ENCODE data around the gene TENM3.

Gene TENM3

DNA sequence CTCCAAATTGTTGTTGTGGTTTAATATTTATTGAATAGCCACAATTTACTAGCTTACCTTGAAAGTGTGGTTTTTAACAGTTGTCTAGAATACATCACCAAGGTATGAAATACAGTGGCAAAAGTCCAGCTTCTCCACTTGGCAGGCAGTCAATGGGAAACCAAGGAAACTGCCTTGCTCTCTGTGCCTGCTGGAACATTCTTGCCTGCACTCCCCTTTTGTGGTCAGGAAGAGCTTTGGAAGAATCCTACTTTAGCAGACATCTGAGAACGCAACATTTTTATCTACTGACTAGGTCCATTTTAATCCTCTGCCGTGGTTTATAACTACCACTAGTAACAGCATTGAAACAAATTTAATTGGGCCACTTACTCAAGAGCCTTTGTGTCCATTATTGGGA, 64.5 kb downstream of the TENM3 start:
- Histone ChIP-seq H3K9ac (ENCODE audit: low read depth, low read length, poor library complexity) (no peak overlapping the region), H4K91ac (ENCODE audit: low read depth, low read length, poor library complexity) (no peak overlapping the region), H3K79me1 (ENCODE audit: low read depth, low read length) (no peaks in the 10 kb centered on the region), H3K23ac (ENCODE audit: low read depth, low read length, poor library complexity) (no peak overlapping the region), H2BK15ac (ENCODE audit: low read length) (no peak overlapping the region), H3K4ac (ENCODE audit: low read length) (no peak overlapping the region), H3K4me1 (ENCODE audit: control insufficient read depth in 2 of 2, insufficient read depth in 1 of 2, low read depth in 1 of 2, low read length in 2 of 2) (peaks cover 0 to 3% of the 10 kb centered on the region in 2 donors), H3K27me3 (ENCODE audit: control insufficient read depth in 3 of 3, insufficient read depth in 3 of 3, low read depth in 1 of 3, low read length in 3 of 3) (no peaks in the 10 kb centered on the region), H4K8ac (ENCODE audit: low read depth, low read length) (no peak overlapping the region), H3K27ac (replicated peaks; ENCODE audit: low read length) (no peak overlapping the region), H3K9me3 (replicated peaks in 1 of 2; ENCODE audit: control insufficient read depth in 2 of 2, insufficient read depth in 1 of 2, low read depth in 1 of 2, low read length in 2 of 2) (peaks cover 2 to 3% of the 10 kb centered on the region in 2 donors), H3K18ac (ENCODE audit: low read length) (no peak overlapping the region), H3K4me2 (ENCODE audit: insufficient read depth, low read length, poor library complexity, severe bottlenecking) (no peak overlapping the region), H2AK5ac (ENCODE audit: low read depth, low read length) (no peak overlapping the region), H3K4me3 (ENCODE audit: low read length in 2 of 2) (no peak overlapping the region), H2BK12ac (ENCODE audit: low read length) (no peak overlapping the region), H3K14ac (ENCODE audit: low read length) (no peak overlapping the region), H3K36me3 (replicated peaks in 1 of 2; ENCODE audit: control insufficient read depth in 2 of 2, insufficient read depth in 2 of 2, low read length in 2 of 2) (peaks cover 0 to 3% of the 10 kb centered on the region in 2 donors), H2BK5ac (ENCODE audit: low read length) (no peak overlapping the region), H2BK120ac (ENCODE audit: low read depth, low read length) (no peak overlapping the region), H2AFZ (ENCODE audit: low read length) (no peak overlapping the region)
- no peak for DNase-seq (ENCODE audit: low spot score)
- WGBS, 2 donors (ENCODE audit: extremely low coverage in 2 of 2, insufficient read length in 2 of 2, insufficient replicate concordance in 1 of 2), result no CpG with 5 or more reads among the region's 2 CpGs

DNA sequence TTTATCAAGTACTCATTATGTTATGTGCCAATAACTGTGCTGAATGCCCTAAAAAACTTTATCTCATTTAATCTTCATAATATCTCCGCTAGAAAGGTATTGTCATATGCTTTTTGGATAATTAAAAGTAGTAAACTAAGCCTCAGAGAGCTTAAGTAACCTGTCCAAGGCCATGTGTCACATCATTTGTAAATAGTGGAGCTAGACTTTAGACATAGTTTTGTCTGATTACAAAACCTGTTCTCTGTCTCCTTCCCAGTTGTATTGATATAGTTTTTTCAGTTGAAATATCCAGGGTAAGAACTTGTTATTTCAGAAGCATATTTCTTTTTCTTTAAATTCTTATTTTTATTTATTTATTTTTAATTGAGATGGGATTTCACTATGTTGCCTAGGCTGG, 66.7 kb downstream of the TENM3 start:
- Histone ChIP-seq H3K9me3 (replicated peaks in 1 of 2; ENCODE audit: control insufficient read depth in 2 of 2, insufficient read depth in 1 of 2, low read depth in 1 of 2, low read length in 2 of 2) (peaks cover 6 to 11% of the 10 kb centered on the region in 2 donors), H2BK120ac (ENCODE audit: low read depth, low read length) (no peak overlapping the region), H3K27me3 (ENCODE audit: control insufficient read depth in 3 of 3, insufficient read depth in 3 of 3, low read depth in 1 of 3, low read length in 3 of 3) (no peaks in the 10 kb centered on the region), H2AFZ (ENCODE audit: low read length) (no peak overlapping the region), H2AK5ac (ENCODE audit: low read depth, low read length) (no peak overlapping the region), H2BK15ac (ENCODE audit: low read length) (no peak overlapping the region), H3K79me1 (ENCODE audit: low read depth, low read length) (no peaks in the 10 kb centered on the region), H3K27ac (replicated peaks; ENCODE audit: low read length) (no peak overlapping the region), H4K91ac (ENCODE audit: low read depth, low read length, poor library complexity) (no peak overlapping the region), H3K36me3 (replicated peaks in 1 of 2; ENCODE audit: control insufficient read depth in 2 of 2, insufficient read depth in 2 of 2, low read length in 2 of 2) (peaks cover 0 to 3% of the 10 kb centered on the region in 2 donors), H3K4me1 (ENCODE audit: control insufficient read depth in 2 of 2, insufficient read depth in 1 of 2, low read depth in 1 of 2, low read length in 2 of 2) (peaks cover 0 to 3% of the 10 kb centered on the region in 2 donors), H3K14ac (ENCODE audit: low read length) (no peak overlapping the region), H3K23ac (ENCODE audit: low read depth, low read length, poor library complexity) (no peak overlapping the region), H3K18ac (ENCODE audit: low read length) (no peak overlapping the region), H3K4me2 (ENCODE audit: insufficient read depth, low read length, poor library complexity, severe bottlenecking) (no peak overlapping the region), H3K4me3 (ENCODE audit: low read length in 2 of 2) (no peak overlapping the region), H4K8ac (ENCODE audit: low read depth, low read length) (no peak overlapping the region), H3K4ac (ENCODE audit: low read length) (no peak overlapping the region), H2BK5ac (ENCODE audit: low read length) (no peak overlapping the region), H2BK12ac (ENCODE audit: low read length) (no peak overlapping the region), H3K9ac (ENCODE audit: low read depth, low read length, poor library complexity) (no peak overlapping the region)
- WGBS, 2 donors (ENCODE audit: extremely low coverage in 2 of 2, insufficient read length in 2 of 2, insufficient replicate concordance in 1 of 2), result no CpG with 5 or more reads among the region's 1 CpG
- no peak for DNase-seq (ENCODE audit: low spot score)

DNA sequence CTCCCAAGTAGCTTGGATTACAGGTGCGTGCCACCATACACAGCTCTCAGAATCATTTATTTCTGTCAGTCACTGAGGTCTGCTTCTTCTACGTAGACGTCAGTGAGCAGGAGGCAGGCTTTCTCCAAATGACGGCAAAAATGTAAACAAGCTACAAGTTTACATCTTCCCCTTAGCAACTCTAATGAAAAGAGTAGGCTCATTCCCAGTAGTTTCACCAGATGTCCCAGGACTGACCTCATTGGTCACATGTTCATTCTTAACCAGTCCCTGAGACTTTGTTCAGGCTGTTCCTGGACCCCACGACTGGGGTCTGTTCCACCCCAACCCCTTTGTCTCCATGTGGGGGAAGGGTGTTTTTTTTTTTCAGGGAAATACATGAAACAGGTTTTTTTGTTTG, 67.1 kb downstream of the TENM3 start:
- Histone ChIP-seq H3K4me2 (ENCODE audit: insufficient read depth, low read length, poor library complexity, severe bottlenecking) (no peak overlapping the region), H3K23ac (ENCODE audit: low read depth, low read length, poor library complexity) (no peak overlapping the region), H3K4me1 (ENCODE audit: control insufficient read depth in 2 of 2, insufficient read depth in 1 of 2, low read depth in 1 of 2, low read length in 2 of 2) (peaks cover 0 to 3% of the 10 kb centered on the region in 2 donors)

DNA sequence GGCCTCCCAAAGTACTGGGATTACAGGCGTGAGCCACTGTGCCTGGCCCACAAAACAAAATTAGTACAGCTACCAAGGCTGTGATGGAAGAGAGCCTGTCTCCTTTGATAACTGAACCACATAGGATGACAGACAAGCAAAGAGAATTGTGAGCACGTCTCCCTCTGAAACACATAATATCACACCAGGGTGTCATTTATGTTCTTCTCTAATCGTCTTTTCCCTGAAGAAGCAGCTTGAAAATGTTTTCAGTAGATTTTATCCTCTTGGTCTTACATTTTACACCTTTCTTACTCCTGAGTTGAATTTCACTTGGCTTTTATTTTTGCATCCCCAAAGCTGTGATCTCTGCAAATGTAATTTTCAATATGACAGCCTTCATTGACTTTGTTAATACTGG, 67.8 kb downstream of the TENM3 start:
- no CpG with 5 or more reads among the region's 3 CpGs for WGBS, 2 donors (ENCODE audit: extremely low coverage in 2 of 2, insufficient read length in 2 of 2, insufficient replicate concordance in 1 of 2)
- no peak overlapping the region for H3K18ac ChIP-seq (ENCODE audit: low read length)
- no peak overlapping the region for H3K4me2 ChIP-seq (ENCODE audit: insufficient read depth, low read length, poor library complexity, severe bottlenecking)
- H3K4ac ChIP-seq (ENCODE audit: low read length), result no peak overlapping the region
- H4K91ac ChIP-seq (ENCODE audit: low read depth, low read length, poor library complexity), result no peak overlapping the region
- peaks cover 0 to 3% of the 10 kb centered on the region in 2 donors for H3K4me1 ChIP-seq (ENCODE audit: control insufficient read depth in 2 of 2, insufficient read depth in 1 of 2, low read depth in 1 of 2, low read length in 2 of 2)
- H3K14ac ChIP-seq (ENCODE audit: low read length), result no peak overlapping the region
- H3K36me3 ChIP-seq (replicated peaks in 1 of 2; ENCODE audit: control insufficient read depth in 2 of 2, insufficient read depth in 2 of 2, low read length in 2 of 2), result peaks cover 0 to 3% of the 10 kb centered on the region in 2 donors
- H3K9me3 ChIP-seq (replicated peaks in 1 of 2; ENCODE audit: control insufficient read depth in 2 of 2, insufficient read depth in 1 of 2, low read depth in 1 of 2, low read length in 2 of 2), result peaks cover 6 to 19% of the 10 kb centered on the region in 2 donors
- H2AFZ ChIP-seq (ENCODE audit: low read length), result no peak overlapping the region
- no peak overlapping the region for H3K23ac ChIP-seq (ENCODE audit: low read depth, low read length, poor library complexity)
- no peaks in the 10 kb centered on the region for H3K79me1 ChIP-seq (ENCODE audit: low read depth, low read length)
- H3K27me3 ChIP-seq (ENCODE audit: control insufficient read depth in 3 of 3, insufficient read depth in 3 of 3, low read depth in 1 of 3, low read length in 3 of 3), result no peaks in the 10 kb centered on the region
- no peak for DNase-seq (ENCODE audit: low spot score)
- no peak overlapping the region for H3K4me3 ChIP-seq (ENCODE audit: low read length in 2 of 2)
- no peak overlapping the region for H2AK5ac ChIP-seq (ENCODE audit: low read depth, low read length)
- H4K8ac ChIP-seq (ENCODE audit: low read depth, low read length), result no peak overlapping the region
- H2BK12ac ChIP-seq (ENCODE audit: low read length), result no peak overlapping the region
- no peak overlapping the region for H2BK5ac ChIP-seq (ENCODE audit: low read length)
- H3K9ac ChIP-seq (ENCODE audit: low read depth, low read length, poor library complexity), result no peak overlapping the region
- H3K27ac ChIP-seq (replicated peaks; ENCODE audit: low read length), result no peak overlapping the region
- H2BK15ac ChIP-seq (ENCODE audit: low read length), result no peak overlapping the region
- no peak overlapping the region for H2BK120ac ChIP-seq (ENCODE audit: low read depth, low read length)

More for the DNA sequence above, 67.1 kb downstream of the TENM3 start:
- no peak for DNase-seq (ENCODE audit: low spot score)
- no peak overlapping the region for H3K9ac ChIP-seq (ENCODE audit: low read depth, low read length, poor library complexity)
- H2BK15ac ChIP-seq (ENCODE audit: low read length), result no peak overlapping the region
- H3K79me1 ChIP-seq (ENCODE audit: low read depth, low read length), result no peaks in the 10 kb centered on the region
- no peak overlapping the region for H2AK5ac ChIP-seq (ENCODE audit: low read depth, low read length)
- no peak overlapping the region for H3K14ac ChIP-seq (ENCODE audit: low read length)
- WGBS, 2 donors (ENCODE audit: extremely low coverage in 2 of 2, insufficient read length in 2 of 2, insufficient replicate concordance in 1 of 2), result no CpG with 5 or more reads among the region's 5 CpGs
- H3K18ac ChIP-seq (ENCODE audit: low read length), result no peak overlapping the region
- H3K9me3 ChIP-seq (replicated peaks in 1 of 2; ENCODE audit: control insufficient read depth in 2 of 2, insufficient read depth in 1 of 2, low read depth in 1 of 2, low read length in 2 of 2), result peaks cover 6 to 14% of the 10 kb centered on the region in 2 donors
- no peak overlapping the region for H2BK12ac ChIP-seq (ENCODE audit: low read length)
- H3K4ac ChIP-seq (ENCODE audit: low read length), result no peak overlapping the region
- H3K27ac ChIP-seq (replicated peaks; ENCODE audit: low read length), result no peak overlapping the region
- H4K91ac ChIP-seq (ENCODE audit: low read depth, low read length, poor library complexity), result no peak overlapping the region
- no peak overlapping the region for H4K8ac ChIP-seq (ENCODE audit: low read depth, low read length)
- no peak overlapping the region for H2BK5ac ChIP-seq (ENCODE audit: low read length)
- H2AFZ ChIP-seq (ENCODE audit: low read length), result no peak overlapping the region
- H3K27me3 ChIP-seq (ENCODE audit: control insufficient read depth in 3 of 3, insufficient read depth in 3 of 3, low read depth in 1 of 3, low read length in 3 of 3), result no peaks in the 10 kb centered on the region
- no peak overlapping the region for H2BK120ac ChIP-seq (ENCODE audit: low read depth, low read length)
- peaks cover 0 to 3% of the 10 kb centered on the region in 2 donors for H3K36me3 ChIP-seq (replicated peaks in 1 of 2; ENCODE audit: control insufficient read depth in 2 of 2, insufficient read depth in 2 of 2, low read length in 2 of 2)
- H3K4me3 ChIP-seq (ENCODE audit: low read length in 2 of 2), result no peak overlapping the region

Measured in neuronal stem cell (in vitro differentiated cells).